Astrocyte (in vitro differentiated cells and primary cell): Measurements from ENCODE around the gene PCNA.

Source experiments
- CTCF ChIP-seq: IDR thresholded peaks from 2 replicates; pipeline ENCODE4 v1.5.1; 2011; ENCODE audit warnings: low read depth, mild to moderate bottlenecking, inconsistent platforms, low read length, moderate library complexity; ENCODE audit not compliant: insufficient read depth
- EZH2 ChIP-seq: IDR thresholded peaks from 2 replicates; pipeline ENCODE4 v1.6.1; 2012; ENCODE audit warnings: mild to moderate bottlenecking, low read length, inconsistent platforms; ENCODE audit not compliant: insufficient read depth

DNA sequence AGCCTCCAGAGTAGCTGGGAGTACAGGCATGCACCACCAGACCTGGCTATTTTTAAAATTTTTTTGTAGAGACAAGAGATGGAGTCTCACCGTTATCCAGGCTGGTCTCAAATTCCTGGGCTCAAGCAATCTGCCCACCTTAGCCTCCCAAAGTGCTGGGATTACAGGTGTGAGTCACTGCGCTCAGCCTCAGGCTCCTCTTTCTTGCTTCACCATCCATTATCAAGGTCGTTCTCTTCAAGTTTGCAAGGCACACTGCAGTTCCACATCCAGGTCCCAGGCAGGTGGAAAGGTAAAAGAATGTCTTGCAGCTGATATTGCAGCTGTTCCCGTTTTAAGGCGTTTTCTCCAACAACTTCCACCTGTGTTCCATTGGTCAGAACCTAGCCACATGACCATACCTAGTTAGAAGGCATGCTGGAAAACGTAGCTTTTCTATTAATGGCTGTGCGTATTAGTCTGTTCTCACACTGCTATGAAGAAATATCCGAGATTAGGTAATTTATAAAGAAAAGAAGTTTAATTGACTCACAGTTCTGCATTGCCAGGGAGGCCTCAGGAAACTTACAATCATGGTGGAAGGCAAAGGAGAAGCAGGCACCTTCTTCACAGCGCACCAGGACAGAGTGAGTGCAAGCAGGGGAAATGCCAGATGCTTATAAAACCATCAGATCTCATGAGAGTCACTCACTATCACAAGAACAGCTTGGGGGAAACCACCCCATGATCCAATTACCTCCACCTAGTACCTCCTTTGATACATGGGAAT is 51.7 kb downstream of the PCNA start:
- TF ChIP-seq CTCF (no peak), EZH2 (no peak)
